Prostate gland (tissue), 2 donors: Measurements from ENCODE around the gene POLR3B. TPM values are rescaled to one million over a fixed set of nuclear protein-coding genes. Genes with fewer than 3 reads are reported as not detected.
A peak's percentile ranks its signal among the peaks of the same experiment; 100 is the strongest.
"Not testable (repeated sequence)": the region's sequence is repeated elsewhere in the genome, so short reads cannot be mapped to it uniquely, and the experiment has no call there.

ENCODE experiments used
- DNase-seq: peaks from one replicate; pipeline ENCODE4 v3.0.0-alpha.2; 2019; ENCODE audit warnings: low spot score
- H3K27ac ChIP-seq, 2 donors: fragments of 200-600 bp; sonication (generic); 2 replicates each; pipeline ENCODE4 v1.5.1; 2017 to 2019
- H3K27me3 ChIP-seq: fragments of 200-600 bp; sonication (generic); replicated peaks from 2 replicates; pipeline ENCODE4 v1.5.1; 2019; ENCODE audit not compliant: insufficient read depth
- H3K36me3 ChIP-seq, 2 donors: fragments of 200-600 bp; sonication (generic); 1 replicate in 1 of 2; 2 replicates in 1 of 2; pipeline versions ENCODE4 v1.5.1 to v1.8.1; 2017 to 2019
- H3K4me1 ChIP-seq: fragments of 200-600 bp; sonication (generic); replicated peaks from 2 replicates; pipeline ENCODE4 v1.5.1; 2019
- H3K4me3 ChIP-seq, 2 donors: fragments of 200-600 bp; sonication (generic); 2 replicates each; pipeline ENCODE4 v1.5.1; 2017 to 2019
- H3K9me3 ChIP-seq: fragments of 200-600 bp; sonication (generic); 2 replicates; pipeline ENCODE4 v1.5.1; 2017
- CTCF ChIP-seq, 4 experiments: fragments of 200-600 bp in 2 of 4; fragments of 450-650 bp in 2 of 4; sonication (generic) in 2 of 4; IDR thresholded peaks; 1 replicate in 3 of 4; 2 replicates in 1 of 4; pipeline ENCODE4 v1.5.1; 2016 to 2019; ENCODE audit warnings: antibody characterized with exemption in 4 of 4, mild to moderate bottlenecking in 2 of 4, moderate library complexity in 2 of 4
- POLR2A ChIP-seq: fragments of 450-650 bp; IDR thresholded peaks from one replicate; pipeline ENCODE4 v1.6.1; 2016; ENCODE audit warnings: antibody characterized with exemption, mild to moderate bottlenecking
- POLR2AphosphoS5 ChIP-seq: sonication (generic); formaldehyde crosslinking; IDR thresholded peaks from one replicate; pipeline ENCODE4 v1.6.1; 2017; ENCODE audit warnings: antibody characterized with exemption
- WGBS: methylation state at CpG from one replicate; pipeline ENCODE4 v1.1.5; 2018; 5-methylcytosine and 5-hydroxymethylcytosine counted together
- intact Hi-C: fragments of 100-400 bp; cut with DNase I; formaldehyde crosslinking; loops from one replicate; pipeline ENCODE4 v1.14.2; 2022
- total RNA-seq, 2 donors: library from RNA; depleted of rRNA; stranded (reverse); fragments of >200 nt; gene quantifications; one replicate each; pipeline ENCODE4 v1.1.0, GENCODE V29; 2016

POLR3B gene
- total RNA-seq, 2 donors from 2014 or later = 8.6 to 9.5 TPM

DNA sequence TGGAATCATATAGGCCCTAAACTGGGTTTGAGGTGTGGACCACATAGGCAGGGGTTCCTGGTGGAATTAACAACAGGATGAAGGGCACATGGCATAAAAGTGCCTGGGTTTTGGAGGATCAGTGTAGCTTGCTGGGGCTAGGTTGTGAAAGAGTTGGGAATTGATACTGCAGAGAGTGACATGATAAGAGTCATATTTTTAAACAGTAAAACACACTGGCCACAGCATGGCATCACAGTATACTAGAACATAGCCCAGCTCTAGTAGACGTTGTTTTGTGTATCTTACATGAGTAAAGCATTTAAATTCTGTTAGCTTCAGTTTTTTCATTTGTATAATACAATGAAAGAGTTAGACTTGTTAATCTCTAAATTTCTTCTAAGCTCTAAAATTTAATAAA, 102.0 kb downstream of the POLR3B start:
- no peaks in the 10 kb centered on the region for H3K27me3 ChIP-seq

DNA sequence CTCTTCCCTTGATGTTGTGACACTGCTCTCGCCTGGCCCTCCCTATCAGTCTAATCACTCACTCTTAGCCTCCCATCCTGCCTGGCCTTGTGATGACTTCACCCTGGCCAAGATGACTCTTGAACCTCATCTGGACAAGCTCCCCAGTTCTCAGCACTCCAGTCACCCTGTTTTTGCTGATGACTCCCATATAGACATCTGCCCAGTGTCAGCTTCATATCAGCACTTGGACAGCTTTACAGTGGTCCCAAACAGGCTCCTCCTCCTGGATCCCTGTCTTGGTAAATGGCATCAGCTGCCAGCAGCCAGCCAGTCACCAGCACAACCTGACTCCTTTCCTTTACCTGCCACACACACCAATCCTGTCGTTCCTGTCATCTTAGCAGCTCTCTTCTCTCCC, 104.2 kb downstream of the POLR3B start:
- Histone ChIP-seq H3K4me3 (no peak overlapping the region), H3K9me3 (no peaks in the 10 kb centered on the region), H3K27ac (no peak overlapping the region), H3K4me1 (no peaks in the 10 kb centered on the region), H3K36me3 (no peaks in the 10 kb centered on the region), H3K27me3 (no peaks in the 10 kb centered on the region)
- DNase-seq = no peak
- intact Hi-C loops = no loop called here
- TF ChIP-seq POLR2AphosphoS5 = no peak
- TF ChIP-seq CTCF (IDR thresholded peaks at IDR 0.05) = no peak
- no peak for TF ChIP-seq POLR2A
- WGBS = 87% methylated on average over 2 of the region's 2 CpGs

More for the DNA sequence above, 102.0 kb downstream of the POLR3B start:
- Histone ChIP-seq H3K9me3 (no peaks in the 10 kb centered on the region), H3K4me1 (no peaks in the 10 kb centered on the region), H3K36me3 (no peaks in the 10 kb centered on the region), H3K4me3 (no peak overlapping the region), H3K27ac (no peak overlapping the region)
- intact Hi-C loops = no loop called here
- WGBS = 75% methylated on average over 1 of the region's 1 CpG
- TF ChIP-seq POLR2AphosphoS5 (no peak), CTCF (IDR thresholded peaks at IDR 0.05) (no peak), POLR2A (no peak)
- DNase-seq = no peak

GRCh38 chr12:106465605-106466004, 108.1 kb downstream of the POLR3B start:
- WGBS = 93% methylated on average over 4 of the region's 4 CpGs
- H3K27me3 ChIP-seq, H3K4me3 ChIP-seq, intact Hi-C loops, H3K27ac ChIP-seq, H3K36me3 ChIP-seq, H3K4me1 ChIP-seq, DNase-seq, H3K9me3 ChIP-seq: not testable (repeated sequence)

DNA sequence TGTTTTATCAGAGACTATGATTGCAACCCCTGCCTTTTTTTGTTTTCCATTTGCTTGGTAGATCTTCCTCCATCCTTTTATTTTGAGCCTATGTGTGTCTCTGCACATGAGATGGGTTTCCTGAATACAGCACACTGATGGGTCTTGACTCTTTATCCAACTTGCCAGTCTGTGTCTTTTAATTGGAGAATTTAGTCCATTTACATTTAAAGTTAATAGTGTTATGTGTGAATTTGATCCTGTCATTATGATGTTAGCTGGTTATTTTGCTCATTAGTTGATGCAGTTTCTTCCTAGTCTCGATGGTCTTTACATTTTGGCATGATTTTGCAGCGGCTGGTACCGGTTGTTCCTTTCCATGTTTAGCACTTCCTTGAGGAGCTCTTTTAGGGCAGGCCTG, 118.1 kb downstream of the POLR3B start:
- 93% methylated on average over 3 of the region's 3 CpGs for WGBS
- intact Hi-C loops, H3K27ac ChIP-seq, H3K36me3 ChIP-seq, H3K4me1 ChIP-seq, DNase-seq, H3K4me3 ChIP-seq, H3K9me3 ChIP-seq, H3K27me3 ChIP-seq: not testable (repeated sequence)

DNA sequence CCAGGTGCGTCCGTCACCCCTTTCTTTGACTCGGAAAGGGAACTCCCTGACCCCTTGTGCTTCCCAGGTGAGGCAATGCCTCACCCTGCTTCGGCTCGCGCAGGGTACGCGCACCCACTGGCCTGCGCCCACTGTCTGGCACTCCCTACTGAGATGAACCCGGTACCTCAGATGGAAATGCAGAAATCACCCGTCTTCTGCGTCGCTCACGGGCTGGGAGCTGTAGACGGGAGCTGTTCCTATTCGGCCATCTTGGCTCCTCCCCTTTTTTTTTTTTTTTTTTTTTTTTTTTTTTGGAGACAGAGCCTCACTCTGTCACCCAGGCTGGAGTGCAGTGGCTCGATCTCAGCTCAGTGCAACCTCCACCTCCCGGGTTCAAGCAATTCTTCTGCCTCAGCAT, 120.1 kb downstream of the POLR3B start:
- H3K27me3 ChIP-seq, H3K36me3 ChIP-seq, H3K27ac ChIP-seq, intact Hi-C loops, H3K4me1 ChIP-seq, H3K9me3 ChIP-seq, DNase-seq: not testable (repeated sequence)
- H3K4me3 ChIP-seq = peak overlapping the region in 1 of 2 donors; percentile 17
- WGBS = 71% methylated on average over 18 of the region's 18 CpGs

DNA sequence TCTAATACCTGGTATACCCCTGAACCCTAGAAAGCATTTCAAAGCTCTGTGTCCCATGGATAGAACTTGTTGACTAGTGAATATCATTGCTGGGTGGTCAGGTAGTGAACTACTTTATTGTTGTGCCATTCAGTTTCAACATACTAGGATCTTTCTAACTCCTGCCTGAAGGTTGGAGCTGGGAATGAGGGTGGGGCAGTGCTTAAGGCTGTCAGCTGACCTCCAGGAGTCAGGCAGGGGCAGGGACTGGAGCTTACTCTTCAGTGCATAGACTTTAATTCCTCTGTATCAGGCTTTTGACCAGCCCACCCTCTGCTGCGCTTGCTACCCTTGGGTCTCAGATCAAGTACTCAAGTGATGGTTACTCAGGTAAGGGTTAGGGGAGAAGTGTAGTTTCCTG, 122.7 kb downstream of the POLR3B start:
- no peak for TF ChIP-seq CTCF (IDR thresholded peaks at IDR 0.05)
- no peak for TF ChIP-seq POLR2A
- no peak for TF ChIP-seq POLR2AphosphoS5
- 96% methylated on average over 1 of the region's 1 CpG for WGBS
- Histone ChIP-seq H3K9me3 (no peaks in the 10 kb centered on the region), H3K4me3 (no peak overlapping the region), H3K27me3 (no peaks in the 10 kb centered on the region), H3K36me3 (no peaks in the 10 kb centered on the region), H3K27ac (no peak overlapping the region), H3K4me1 (no peaks in the 10 kb centered on the region)
- intact Hi-C loops = no loop called here
- no peak for DNase-seq

DNA sequence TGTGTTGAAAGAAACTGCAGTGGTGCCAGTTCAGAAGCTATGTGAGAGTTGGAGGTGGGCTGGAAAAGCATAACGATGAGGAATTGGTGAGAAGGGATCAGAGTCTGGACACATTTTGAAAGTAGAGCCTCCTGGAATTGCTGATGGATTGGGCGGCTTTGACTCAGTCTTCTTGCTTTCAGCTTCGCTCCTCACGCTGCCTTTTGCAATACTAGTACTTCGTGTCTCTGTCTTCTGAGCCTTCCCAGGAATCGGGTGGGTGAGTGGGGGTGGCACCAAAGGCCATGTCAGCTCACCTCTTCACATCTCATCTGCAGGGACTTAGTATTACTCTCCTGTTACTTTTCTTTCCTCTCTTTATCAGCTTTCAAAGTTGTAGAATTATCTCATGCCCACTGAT, 123.7 kb downstream of the POLR3B start:
- no peak overlapping the region for H3K4me3 ChIP-seq
- H3K27me3 ChIP-seq = no peaks in the 10 kb centered on the region
- WGBS = 96% methylated on average over 6 of the region's 6 CpGs
- DNase-seq = no peak
- H3K27ac ChIP-seq = no peak overlapping the region
- no peaks in the 10 kb centered on the region for H3K9me3 ChIP-seq
- TF ChIP-seq POLR2A = no peak
- TF ChIP-seq POLR2AphosphoS5 = no peak
- no peak for TF ChIP-seq CTCF (IDR thresholded peaks at IDR 0.05)
- no peaks in the 10 kb centered on the region for H3K4me1 ChIP-seq
- intact Hi-C loops = no loop called here
- H3K36me3 ChIP-seq = no peaks in the 10 kb centered on the region
